Measurements from ENCODE around the gene JADE1. TPM values are rescaled to one million over a fixed set of nuclear protein-coding genes. Genes with fewer than 3 reads are reported as not detected.

JADE1 gene
- total and polyA plus RNA-seq, 2 of the 13 experiments (the other 11 are each of a cell fraction or from before 2014, with no cell fraction given): 5.4 to 19.3 TPM

DNA sequence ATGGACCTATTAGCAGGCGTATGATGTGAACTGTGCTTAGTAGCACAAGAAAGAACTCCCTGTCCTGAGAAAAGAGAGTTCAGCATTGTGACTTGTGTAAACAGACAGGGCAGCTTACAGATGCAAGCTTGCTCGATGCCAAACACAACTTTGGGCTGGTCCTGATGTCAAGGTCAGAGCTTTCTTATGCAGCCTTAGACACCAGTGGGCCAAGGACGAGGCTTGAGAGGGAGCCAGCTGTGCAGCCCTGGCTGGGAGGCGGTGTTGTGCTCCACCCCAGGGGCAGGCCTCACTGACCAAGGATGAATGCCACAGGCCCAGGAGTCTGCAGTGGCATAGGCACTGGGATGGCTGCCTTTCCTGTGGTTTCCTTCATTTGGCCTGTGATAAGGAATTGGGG lies 35.4 kb downstream of the JADE1 start (continued):
- TF ChIP-seq, protein P1, sequence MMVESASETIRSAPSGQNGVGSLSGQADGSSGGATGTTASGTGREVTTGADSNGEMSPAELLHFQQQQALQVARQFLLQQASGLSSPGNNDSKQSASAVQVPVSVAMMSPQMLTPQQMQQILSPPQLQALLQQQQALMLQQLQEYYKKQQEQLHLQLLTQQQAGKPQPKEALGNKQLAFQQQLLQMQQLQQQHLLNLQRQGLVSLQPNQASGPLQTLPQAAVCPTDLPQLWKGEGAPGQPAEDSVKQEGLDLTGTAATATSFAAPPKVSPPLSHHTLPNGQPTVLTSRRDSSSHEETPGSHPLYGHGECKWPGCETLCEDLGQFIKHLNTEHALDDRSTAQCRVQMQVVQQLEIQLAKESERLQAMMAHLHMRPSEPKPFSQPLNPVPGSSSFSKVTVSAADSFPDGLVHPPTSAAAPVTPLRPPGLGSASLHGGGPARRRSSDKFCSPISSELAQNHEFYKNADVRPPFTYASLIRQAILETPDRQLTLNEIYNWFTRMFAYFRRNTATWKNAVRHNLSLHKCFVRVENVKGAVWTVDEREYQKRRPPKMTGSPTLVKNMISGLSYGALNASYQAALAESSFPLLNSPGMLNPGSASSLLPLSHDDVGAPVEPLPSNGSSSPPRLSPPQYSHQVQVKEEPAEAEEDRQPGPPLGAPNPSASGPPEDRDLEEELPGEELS (CRISPR knock-in tag; IDR thresholded peaks at IDR 0.05): peak; percentile 43; the same call in 1 of the 2 replicates
- TF ChIP-seq HHEX (CRISPR knock-in tag; IDR thresholded peaks at IDR 0.05) (no peak), HOXA3 (CRISPR knock-in tag; IDR thresholded peaks at IDR 0.05) (peak; percentile 33; the same call in 1 of the 2 replicates), MEF2D (CRISPR knock-in tag; IDR thresholded peaks at IDR 0.05) (no peak), SOX13 (IDR thresholded peaks at IDR 0.05) (no peak), SOX13 (CRISPR knock-in tag; conservative IDR thresholded peaks at IDR 0.05 in 1 of 2, IDR thresholded peaks at IDR 0.05 in 1 of 2) (peak in 1 of 2 experiments; percentile 43; a peak in 1 of 4 replicates), SALL1 (CRISPR knock-in tag; IDR thresholded peaks at IDR 0.05) (peak; percentile 22; the same call in 1 of the 2 replicates), ZSCAN9 (CRISPR knock-in tag; IDR thresholded peaks at IDR 0.05; ENCODE audit: borderline replicate concordance) (no peak), AHR (CRISPR knock-in tag; IDR thresholded peaks at IDR 0.05) (no peak), HNF4A (CRISPR knock-in tag; IDR thresholded peaks at IDR 0.05) (peak; percentile 31; the same call in 1 of the 2 replicates), ZNF678 (CRISPR knock-in tag; IDR thresholded peaks at IDR 0.05) (no peak), HMG20A (CRISPR knock-in tag; IDR thresholded peaks at IDR 0.05; ENCODE audit: borderline replicate concordance) (peak; percentile 20; the same call in 1 of the 2 replicates), MZF1 (CRISPR knock-in tag; IDR thresholded peaks at IDR 0.05; ENCODE audit: borderline replicate concordance) (no peak), SRY (CRISPR knock-in tag; IDR thresholded peaks at IDR 0.05) (no peak), ZFP36 (IDR thresholded peaks at IDR 0.05; ENCODE audit: borderline replicate concordance, low read depth, low read length, partially characterized antibody) (no peak), HNRNPH1 (optimal IDR thresholded peaks at IDR 0.05; ENCODE audit: low read depth, low read length) (no peak), RAD21 (CRISPR knock-in tag; IDR thresholded peaks at IDR 0.05) (no peak), ZNF841 (CRISPR knock-in tag; IDR thresholded peaks at IDR 0.05; ENCODE audit: borderline replicate concordance) (no peak), ZNF274 (CRISPR knock-in tag; IDR thresholded peaks at IDR 0.05) (no peak)
- TF ChIP-seq, protein P2, sequence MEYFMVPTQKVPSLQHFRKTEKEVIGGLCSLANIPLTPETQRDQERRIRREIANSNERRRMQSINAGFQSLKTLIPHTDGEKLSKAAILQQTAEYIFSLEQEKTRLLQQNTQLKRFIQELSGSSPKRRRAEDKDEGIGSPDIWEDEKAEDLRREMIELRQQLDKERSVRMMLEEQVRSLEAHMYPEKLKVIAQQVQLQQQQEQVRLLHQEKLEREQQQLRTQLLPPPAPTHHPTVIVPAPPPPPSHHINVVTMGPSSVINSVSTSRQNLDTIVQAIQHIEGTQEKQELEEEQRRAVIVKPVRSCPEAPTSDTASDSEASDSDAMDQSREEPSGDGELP (IDR thresholded peaks at IDR 0.05; ENCODE audit: borderline replicate concordance, low read depth): no peak
- TF ChIP-seq, protein P3, sequence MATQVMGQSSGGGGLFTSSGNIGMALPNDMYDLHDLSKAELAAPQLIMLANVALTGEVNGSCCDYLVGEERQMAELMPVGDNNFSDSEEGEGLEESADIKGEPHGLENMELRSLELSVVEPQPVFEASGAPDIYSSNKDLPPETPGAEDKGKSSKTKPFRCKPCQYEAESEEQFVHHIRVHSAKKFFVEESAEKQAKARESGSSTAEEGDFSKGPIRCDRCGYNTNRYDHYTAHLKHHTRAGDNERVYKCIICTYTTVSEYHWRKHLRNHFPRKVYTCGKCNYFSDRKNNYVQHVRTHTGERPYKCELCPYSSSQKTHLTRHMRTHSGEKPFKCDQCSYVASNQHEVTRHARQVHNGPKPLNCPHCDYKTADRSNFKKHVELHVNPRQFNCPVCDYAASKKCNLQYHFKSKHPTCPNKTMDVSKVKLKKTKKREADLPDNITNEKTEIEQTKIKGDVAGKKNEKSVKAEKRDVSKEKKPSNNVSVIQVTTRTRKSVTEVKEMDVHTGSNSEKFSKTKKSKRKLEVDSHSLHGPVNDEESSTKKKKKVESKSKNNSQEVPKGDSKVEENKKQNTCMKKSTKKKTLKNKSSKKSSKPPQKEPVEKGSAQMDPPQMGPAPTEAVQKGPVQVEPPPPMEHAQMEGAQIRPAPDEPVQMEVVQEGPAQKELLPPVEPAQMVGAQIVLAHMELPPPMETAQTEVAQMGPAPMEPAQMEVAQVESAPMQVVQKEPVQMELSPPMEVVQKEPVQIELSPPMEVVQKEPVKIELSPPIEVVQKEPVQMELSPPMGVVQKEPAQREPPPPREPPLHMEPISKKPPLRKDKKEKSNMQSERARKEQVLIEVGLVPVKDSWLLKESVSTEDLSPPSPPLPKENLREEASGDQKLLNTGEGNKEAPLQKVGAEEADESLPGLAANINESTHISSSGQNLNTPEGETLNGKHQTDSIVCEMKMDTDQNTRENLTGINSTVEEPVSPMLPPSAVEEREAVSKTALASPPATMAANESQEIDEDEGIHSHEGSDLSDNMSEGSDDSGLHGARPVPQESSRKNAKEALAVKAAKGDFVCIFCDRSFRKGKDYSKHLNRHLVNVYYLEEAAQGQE (IDR thresholded peaks at IDR 0.05; ENCODE audit: borderline replicate concordance in 1 of 2, low read depth in 1 of 2, low read length in 2 of 2): no peak
- TF ChIP-seq, protein P4, sequence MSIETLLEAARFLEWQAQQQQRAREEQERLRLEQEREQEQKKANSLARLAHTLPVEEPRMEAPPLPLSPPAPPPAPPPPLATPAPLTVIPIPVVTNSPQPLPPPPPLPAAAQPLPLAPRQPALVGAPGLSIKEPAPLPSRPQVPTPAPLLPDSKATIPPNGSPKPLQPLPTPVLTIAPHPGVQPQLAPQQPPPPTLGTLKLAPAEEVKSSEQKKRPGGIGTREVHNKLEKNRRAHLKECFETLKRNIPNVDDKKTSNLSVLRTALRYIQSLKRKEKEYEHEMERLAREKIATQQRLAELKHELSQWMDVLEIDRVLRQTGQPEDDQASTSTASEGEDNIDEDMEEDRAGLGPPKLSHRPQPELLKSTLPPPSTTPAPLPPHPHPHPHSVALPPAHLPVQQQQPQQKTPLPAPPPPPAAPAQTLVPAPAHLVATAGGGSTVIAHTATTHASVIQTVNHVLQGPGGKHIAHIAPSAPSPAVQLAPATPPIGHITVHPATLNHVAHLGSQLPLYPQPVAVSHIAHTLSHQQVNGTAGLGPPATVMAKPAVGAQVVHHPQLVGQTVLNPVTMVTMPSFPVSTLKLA (IDR thresholded peaks at IDR 0.05): no peak
